WTC11 (cell line): ENCODE results near the gene AKT1S1. TPM values are rescaled to one million over a fixed set of nuclear protein-coding genes. Genes with fewer than 3 reads are reported as not detected.

Experiments
- CREB1 ChIP-seq: sonication (generic); formaldehyde crosslinking; IDR thresholded peaks from 2 replicates; pipeline ENCODE4 v1.8.0; 2023; ENCODE audit warnings: mild to moderate bottlenecking, missing genetic modification reagents
- ELF4 ChIP-seq: sonication (generic); formaldehyde crosslinking; IDR thresholded peaks from 2 replicates; pipeline ENCODE4 v1.8.1; 2022; ENCODE audit warnings: low read depth, mild to moderate bottlenecking, moderate library complexity, missing genetic modification reagents
- ESRRA ChIP-seq: sonication (generic); formaldehyde crosslinking; IDR thresholded peaks from 2 replicates; pipeline ENCODE4 v1.8.1; 2022; ENCODE audit warnings: mild to moderate bottlenecking, missing genetic modification reagents, borderline replicate concordance
- ETV6 ChIP-seq: sonication (generic); formaldehyde crosslinking; IDR thresholded peaks from 2 replicates; pipeline ENCODE4 v1.8.1; 2022; ENCODE audit warnings: mild to moderate bottlenecking, missing genetic modification reagents
- FOXJ3 ChIP-seq: sonication (generic); formaldehyde crosslinking; IDR thresholded peaks from 2 replicates; pipeline ENCODE4 v1.9.0; 2021; ENCODE audit warnings: missing genetic modification reagents, mild to moderate bottlenecking, borderline replicate concordance
- GABPB1 ChIP-seq: sonication (generic); formaldehyde crosslinking; IDR thresholded peaks from 2 replicates; pipeline ENCODE4 v1.8.1; 2023; ENCODE audit warnings: mild to moderate bottlenecking, missing genetic modification reagents
- JUN ChIP-seq: sonication (generic); formaldehyde crosslinking; IDR thresholded peaks from 2 replicates; pipeline ENCODE4 v1.8.0; 2023; ENCODE audit warnings: mild to moderate bottlenecking, missing genetic modification reagents
- PRRX2 ChIP-seq: fragments of 250-450 bp; sonication (Bioruptor Pico); IDR thresholded peaks from 2 replicates; pipeline ENCODE4 v1.8.0; 2021; ENCODE audit warnings: mild to moderate bottlenecking
- TEAD1 ChIP-seq: sonication (generic); formaldehyde crosslinking; IDR thresholded peaks from 2 replicates; pipeline ENCODE4 v1.8.0; 2022; ENCODE audit warnings: mild to moderate bottlenecking, missing genetic modification reagents
- ZNF121 ChIP-seq: sonication (generic); formaldehyde crosslinking; IDR thresholded peaks from 2 replicates; pipeline ENCODE4 v1.8.0; 2023; ENCODE audit warnings: missing genetic modification reagents
- ZNF138 ChIP-seq: sonication (generic); formaldehyde crosslinking; conservative IDR thresholded peaks from 2 replicates; pipeline ENCODE4 v1.8.1; 2022; ENCODE audit warnings: mild to moderate bottlenecking, moderate library complexity, missing genetic modification reagents
- ZNF232 ChIP-seq: sonication (generic); formaldehyde crosslinking; IDR thresholded peaks from 2 replicates; pipeline ENCODE4 v1.8.0; 2022; ENCODE audit warnings: mild to moderate bottlenecking, missing genetic modification reagents
- ZNF396 ChIP-seq: fragments of 250-450 bp; sonication (Bioruptor Pico); IDR thresholded peaks from 2 replicates; pipeline ENCODE4 v1.8.0; 2021; ENCODE audit warnings: mild to moderate bottlenecking, moderate library complexity, borderline replicate concordance
- total RNA-seq: library from RNA; stranded (reverse); gene quantifications from 3 replicates; pipeline ENCODE4 v1.2.3, GENCODE V29; 2021
- TF ChIP-seq, protein P1 (sequence below): sonication (generic); formaldehyde crosslinking; IDR thresholded peaks from 2 replicates; pipeline ENCODE4 v1.8.0; 2023; ENCODE audit warnings: missing genetic modification reagents, mild to moderate bottlenecking, borderline replicate concordance
- TF ChIP-seq, protein P2 (sequence below): sonication (generic); formaldehyde crosslinking; IDR thresholded peaks from 2 replicates; pipeline ENCODE4 v1.8.1; 2023; ENCODE audit warnings: mild to moderate bottlenecking, missing genetic modification reagents, borderline replicate concordance
- TF ChIP-seq, protein P3 (sequence below): fragments of 250-450 bp; sonication (Bioruptor Pico); conservative IDR thresholded peaks from 2 replicates; pipeline ENCODE4 v1.9.0; 2021; ENCODE audit warnings: mild to moderate bottlenecking
- TF ChIP-seq, protein P4 (sequence below): fragments of 250-450 bp; sonication (Bioruptor Pico); IDR thresholded peaks from 2 replicates; pipeline ENCODE4 v2.1.2; 2022; ENCODE audit warnings: mild to moderate bottlenecking, moderate library complexity
- TF ChIP-seq, protein P5 (sequence below): fragments of 250-450 bp; sonication (Bioruptor Pico); IDR thresholded peaks from 2 replicates; pipeline ENCODE4 v1.9.0; 2021; ENCODE audit warnings: mild to moderate bottlenecking
- TF ChIP-seq, protein P6 (sequence below): fragments of 250-450 bp; sonication (Bioruptor Pico); IDR thresholded peaks from 2 replicates; pipeline ENCODE4 v1.9.0; 2021; ENCODE audit warnings: mild to moderate bottlenecking, borderline replicate concordance

Gene AKT1S1
- total RNA-seq, 1 experiment from 2014 or later = 47.8 TPM

DNA sequence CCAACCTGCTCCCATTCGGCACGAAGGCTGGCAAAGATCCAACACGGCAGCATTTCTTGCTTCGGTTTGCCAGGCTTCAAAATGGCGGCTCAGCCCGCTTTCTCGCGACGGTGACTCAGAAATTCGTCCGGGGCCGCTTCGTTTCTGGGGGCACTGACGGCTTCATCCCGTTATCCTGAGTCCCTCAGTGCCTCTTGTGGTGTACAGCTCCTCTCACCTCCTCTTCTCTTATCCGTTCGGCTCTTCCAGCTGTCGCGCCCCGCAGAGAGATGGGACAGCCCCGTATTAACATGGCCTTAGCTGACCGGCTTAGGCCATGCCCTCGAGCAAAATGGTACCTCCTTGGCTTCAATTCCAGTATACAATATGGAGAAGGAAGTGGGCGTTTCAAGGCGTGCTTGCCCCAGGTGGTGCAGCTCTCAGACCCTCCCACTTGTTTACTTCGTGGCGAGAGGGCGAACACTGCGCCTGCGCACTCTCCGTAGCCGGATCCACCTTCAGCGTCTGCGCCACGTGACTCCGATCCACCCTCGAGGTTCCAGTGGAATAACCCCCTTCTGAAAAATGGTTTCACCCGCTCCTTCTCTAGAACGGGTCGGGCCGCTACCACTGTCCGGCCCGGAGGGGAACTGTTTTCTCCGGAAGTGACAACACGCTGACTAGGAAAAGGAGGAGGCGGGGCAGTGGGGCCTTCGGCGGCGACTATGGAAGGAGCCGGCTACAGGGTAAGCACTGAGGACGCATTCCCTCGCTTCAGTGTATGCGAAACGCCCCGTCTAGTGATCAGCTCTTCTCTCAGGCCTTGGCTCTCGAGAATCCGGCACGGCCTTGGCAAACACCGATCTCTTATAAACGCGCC lies at the start of gene AKT1S1, which contains the start of gene TBC1D17 (continued):
- TF ChIP-seq, protein P1, sequence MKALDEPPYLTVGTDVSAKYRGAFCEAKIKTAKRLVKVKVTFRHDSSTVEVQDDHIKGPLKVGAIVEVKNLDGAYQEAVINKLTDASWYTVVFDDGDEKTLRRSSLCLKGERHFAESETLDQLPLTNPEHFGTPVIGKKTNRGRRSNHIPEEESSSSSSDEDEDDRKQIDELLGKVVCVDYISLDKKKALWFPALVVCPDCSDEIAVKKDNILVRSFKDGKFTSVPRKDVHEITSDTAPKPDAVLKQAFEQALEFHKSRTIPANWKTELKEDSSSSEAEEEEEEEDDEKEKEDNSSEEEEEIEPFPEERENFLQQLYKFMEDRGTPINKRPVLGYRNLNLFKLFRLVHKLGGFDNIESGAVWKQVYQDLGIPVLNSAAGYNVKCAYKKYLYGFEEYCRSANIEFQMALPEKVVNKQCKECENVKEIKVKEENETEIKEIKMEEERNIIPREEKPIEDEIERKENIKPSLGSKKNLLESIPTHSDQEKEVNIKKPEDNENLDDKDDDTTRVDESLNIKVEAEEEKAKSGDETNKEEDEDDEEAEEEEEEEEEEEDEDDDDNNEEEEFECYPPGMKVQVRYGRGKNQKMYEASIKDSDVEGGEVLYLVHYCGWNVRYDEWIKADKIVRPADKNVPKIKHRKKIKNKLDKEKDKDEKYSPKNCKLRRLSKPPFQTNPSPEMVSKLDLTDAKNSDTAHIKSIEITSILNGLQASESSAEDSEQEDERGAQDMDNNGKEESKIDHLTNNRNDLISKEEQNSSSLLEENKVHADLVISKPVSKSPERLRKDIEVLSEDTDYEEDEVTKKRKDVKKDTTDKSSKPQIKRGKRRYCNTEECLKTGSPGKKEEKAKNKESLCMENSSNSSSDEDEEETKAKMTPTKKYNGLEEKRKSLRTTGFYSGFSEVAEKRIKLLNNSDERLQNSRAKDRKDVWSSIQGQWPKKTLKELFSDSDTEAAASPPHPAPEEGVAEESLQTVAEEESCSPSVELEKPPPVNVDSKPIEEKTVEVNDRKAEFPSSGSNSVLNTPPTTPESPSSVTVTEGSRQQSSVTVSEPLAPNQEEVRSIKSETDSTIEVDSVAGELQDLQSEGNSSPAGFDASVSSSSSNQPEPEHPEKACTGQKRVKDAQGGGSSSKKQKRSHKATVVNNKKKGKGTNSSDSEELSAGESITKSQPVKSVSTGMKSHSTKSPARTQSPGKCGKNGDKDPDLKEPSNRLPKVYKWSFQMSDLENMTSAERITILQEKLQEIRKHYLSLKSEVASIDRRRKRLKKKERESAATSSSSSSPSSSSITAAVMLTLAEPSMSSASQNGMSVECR (CRISPR knock-in tag) = no peak
- TF ChIP-seq TEAD1 (CRISPR knock-in tag) (0 out of 2 replicates have a peak, but pooled peaks have one; percentile 17), JUN (CRISPR knock-in tag) (no peak), ETV6 (CRISPR knock-in tag) (no peak), FOXJ3 (CRISPR knock-in tag) (no peak), ZNF121 (no peak), ZNF138 (no peak), ZNF232 (CRISPR knock-in tag) (no peak), ESRRA (CRISPR knock-in tag) (no peak), PRRX2 (CRISPR knock-in tag) (no peak), GABPB1 (CRISPR knock-in tag) (peak; percentile 72), ELF4 (CRISPR knock-in tag) (no peak), ZNF396 (CRISPR knock-in tag) (no peak), CREB1 (CRISPR knock-in tag) (no peak)
- TF ChIP-seq, protein P2, sequence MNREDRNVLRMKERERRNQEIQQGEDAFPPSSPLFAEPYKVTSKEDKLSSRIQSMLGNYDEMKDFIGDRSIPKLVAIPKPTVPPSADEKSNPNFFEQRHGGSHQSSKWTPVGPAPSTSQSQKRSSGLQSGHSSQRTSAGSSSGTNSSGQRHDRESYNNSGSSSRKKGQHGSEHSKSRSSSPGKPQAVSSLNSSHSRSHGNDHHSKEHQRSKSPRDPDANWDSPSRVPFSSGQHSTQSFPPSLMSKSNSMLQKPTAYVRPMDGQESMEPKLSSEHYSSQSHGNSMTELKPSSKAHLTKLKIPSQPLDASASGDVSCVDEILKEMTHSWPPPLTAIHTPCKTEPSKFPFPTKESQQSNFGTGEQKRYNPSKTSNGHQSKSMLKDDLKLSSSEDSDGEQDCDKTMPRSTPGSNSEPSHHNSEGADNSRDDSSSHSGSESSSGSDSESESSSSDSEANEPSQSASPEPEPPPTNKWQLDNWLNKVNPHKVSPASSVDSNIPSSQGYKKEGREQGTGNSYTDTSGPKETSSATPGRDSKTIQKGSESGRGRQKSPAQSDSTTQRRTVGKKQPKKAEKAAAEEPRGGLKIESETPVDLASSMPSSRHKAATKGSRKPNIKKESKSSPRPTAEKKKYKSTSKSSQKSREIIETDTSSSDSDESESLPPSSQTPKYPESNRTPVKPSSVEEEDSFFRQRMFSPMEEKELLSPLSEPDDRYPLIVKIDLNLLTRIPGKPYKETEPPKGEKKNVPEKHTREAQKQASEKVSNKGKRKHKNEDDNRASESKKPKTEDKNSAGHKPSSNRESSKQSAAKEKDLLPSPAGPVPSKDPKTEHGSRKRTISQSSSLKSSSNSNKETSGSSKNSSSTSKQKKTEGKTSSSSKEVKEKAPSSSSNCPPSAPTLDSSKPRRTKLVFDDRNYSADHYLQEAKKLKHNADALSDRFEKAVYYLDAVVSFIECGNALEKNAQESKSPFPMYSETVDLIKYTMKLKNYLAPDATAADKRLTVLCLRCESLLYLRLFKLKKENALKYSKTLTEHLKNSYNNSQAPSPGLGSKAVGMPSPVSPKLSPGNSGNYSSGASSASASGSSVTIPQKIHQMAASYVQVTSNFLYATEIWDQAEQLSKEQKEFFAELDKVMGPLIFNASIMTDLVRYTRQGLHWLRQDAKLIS (CRISPR knock-in tag) = no peak
- TF ChIP-seq, protein P3, sequence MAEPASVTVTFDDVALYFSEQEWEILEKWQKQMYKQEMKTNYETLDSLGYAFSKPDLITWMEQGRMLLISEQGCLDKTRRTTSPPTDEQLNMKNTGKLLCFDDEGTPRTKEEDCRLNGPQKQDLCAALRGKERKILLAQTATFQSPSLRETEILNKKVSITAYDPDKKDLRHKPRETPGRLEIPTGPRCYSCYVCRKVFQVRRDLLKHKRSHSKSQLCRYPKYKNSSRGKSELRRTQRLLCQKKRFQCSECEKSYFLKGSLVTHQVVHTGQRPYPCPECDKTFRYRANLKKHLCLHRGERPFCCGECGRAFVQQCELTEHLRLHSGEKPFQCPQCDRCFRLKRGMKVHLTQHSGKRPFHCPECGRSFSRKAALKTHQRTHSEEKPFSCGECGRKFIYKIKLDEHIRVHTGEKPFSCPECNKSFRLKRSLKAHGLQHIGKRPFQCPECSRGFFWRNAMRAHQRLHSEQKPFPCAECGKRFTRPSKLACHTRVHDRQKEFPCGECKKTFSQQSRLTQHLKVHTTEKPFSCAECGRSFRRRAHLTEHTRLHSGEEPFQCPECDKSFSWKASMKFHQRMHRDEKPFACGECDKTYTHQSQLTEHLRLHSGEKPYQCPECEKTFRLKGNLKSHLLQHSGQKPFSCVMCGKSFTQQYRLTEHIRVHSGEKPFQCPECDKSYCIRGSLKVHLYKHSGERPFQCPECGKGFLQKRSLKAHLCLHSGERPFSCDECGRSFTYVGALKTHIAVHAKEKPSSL (CRISPR knock-in tag) = no peak
- TF ChIP-seq, protein P4, sequence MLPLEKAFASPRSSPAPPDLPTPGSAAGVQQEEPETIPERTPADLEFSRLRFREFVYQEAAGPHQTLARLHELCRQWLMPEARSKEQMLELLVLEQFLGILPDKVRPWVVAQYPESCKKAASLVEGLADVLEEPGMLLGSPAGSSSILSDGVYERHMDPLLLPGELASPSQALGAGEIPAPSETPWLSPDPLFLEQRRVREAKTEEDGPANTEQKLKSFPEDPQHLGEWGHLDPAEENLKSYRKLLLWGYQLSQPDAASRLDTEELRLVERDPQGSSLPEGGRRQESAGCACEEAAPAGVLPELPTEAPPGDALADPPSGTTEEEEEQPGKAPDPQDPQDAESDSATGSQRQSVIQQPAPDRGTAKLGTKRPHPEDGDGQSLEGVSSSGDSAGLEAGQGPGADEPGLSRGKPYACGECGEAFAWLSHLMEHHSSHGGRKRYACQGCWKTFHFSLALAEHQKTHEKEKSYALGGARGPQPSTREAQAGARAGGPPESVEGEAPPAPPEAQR = no peak
- TF ChIP-seq, protein P5, sequence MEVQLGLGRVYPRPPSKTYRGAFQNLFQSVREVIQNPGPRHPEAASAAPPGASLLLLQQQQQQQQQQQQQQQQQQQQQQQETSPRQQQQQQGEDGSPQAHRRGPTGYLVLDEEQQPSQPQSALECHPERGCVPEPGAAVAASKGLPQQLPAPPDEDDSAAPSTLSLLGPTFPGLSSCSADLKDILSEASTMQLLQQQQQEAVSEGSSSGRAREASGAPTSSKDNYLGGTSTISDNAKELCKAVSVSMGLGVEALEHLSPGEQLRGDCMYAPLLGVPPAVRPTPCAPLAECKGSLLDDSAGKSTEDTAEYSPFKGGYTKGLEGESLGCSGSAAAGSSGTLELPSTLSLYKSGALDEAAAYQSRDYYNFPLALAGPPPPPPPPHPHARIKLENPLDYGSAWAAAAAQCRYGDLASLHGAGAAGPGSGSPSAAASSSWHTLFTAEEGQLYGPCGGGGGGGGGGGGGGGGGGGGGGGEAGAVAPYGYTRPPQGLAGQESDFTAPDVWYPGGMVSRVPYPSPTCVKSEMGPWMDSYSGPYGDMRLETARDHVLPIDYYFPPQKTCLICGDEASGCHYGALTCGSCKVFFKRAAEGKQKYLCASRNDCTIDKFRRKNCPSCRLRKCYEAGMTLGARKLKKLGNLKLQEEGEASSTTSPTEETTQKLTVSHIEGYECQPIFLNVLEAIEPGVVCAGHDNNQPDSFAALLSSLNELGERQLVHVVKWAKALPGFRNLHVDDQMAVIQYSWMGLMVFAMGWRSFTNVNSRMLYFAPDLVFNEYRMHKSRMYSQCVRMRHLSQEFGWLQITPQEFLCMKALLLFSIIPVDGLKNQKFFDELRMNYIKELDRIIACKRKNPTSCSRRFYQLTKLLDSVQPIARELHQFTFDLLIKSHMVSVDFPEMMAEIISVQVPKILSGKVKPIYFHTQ (CRISPR knock-in tag) = no peak
- TF ChIP-seq, protein P6, sequence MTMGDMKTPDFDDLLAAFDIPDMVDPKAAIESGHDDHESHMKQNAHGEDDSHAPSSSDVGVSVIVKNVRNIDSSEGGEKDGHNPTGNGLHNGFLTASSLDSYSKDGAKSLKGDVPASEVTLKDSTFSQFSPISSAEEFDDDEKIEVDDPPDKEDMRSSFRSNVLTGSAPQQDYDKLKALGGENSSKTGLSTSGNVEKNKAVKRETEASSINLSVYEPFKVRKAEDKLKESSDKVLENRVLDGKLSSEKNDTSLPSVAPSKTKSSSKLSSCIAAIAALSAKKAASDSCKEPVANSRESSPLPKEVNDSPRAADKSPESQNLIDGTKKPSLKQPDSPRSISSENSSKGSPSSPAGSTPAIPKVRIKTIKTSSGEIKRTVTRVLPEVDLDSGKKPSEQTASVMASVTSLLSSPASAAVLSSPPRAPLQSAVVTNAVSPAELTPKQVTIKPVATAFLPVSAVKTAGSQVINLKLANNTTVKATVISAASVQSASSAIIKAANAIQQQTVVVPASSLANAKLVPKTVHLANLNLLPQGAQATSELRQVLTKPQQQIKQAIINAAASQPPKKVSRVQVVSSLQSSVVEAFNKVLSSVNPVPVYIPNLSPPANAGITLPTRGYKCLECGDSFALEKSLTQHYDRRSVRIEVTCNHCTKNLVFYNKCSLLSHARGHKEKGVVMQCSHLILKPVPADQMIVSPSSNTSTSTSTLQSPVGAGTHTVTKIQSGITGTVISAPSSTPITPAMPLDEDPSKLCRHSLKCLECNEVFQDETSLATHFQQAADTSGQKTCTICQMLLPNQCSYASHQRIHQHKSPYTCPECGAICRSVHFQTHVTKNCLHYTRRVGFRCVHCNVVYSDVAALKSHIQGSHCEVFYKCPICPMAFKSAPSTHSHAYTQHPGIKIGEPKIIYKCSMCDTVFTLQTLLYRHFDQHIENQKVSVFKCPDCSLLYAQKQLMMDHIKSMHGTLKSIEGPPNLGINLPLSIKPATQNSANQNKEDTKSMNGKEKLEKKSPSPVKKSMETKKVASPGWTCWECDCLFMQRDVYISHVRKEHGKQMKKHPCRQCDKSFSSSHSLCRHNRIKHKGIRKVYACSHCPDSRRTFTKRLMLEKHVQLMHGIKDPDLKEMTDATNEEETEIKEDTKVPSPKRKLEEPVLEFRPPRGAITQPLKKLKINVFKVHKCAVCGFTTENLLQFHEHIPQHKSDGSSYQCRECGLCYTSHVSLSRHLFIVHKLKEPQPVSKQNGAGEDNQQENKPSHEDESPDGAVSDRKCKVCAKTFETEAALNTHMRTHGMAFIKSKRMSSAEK = no peak
